HG03025 (cell line): ENCODE data around the gene ATP2A3.

Experiments
- ATAC-seq: cut with Tn5 transposase; IDR thresholded peaks from one replicate; pipeline ENCODE4 v1.9.1; 2021; ENCODE audit warnings: mild to moderate bottlenecking, moderate library complexity; ENCODE audit not compliant: unreplicated experiment, low FRiP score

ATP2A3 gene

DNA sequence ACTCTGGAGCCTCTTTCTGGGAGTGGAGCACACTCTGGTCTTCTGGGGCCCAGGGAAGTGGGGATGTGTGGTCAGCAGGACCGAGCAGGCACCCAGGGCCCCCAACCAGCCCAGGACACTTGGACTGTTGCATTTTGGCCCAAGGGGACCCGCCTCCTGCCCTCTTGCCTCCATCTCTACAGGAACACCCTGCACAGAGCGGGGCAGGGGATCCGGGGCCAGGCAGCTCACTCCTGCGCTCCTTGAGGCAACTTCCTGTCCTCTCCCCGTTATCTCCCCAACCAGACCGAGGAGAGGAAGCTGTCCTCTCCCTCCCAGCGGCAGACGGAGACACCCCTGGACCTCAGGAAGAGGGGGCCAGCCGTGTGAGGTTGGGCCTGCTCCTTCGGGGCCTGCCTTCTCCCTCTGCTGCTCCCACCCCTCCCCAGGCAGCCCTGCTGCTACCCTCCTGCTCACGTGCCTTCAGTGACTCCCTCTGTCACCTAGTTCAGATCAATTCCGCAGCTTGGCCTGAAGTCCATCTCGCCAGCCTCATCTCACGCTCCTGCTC lies 10.0 kb upstream of the ATP2A3 start:
- no peak for ATAC-seq

DNA sequence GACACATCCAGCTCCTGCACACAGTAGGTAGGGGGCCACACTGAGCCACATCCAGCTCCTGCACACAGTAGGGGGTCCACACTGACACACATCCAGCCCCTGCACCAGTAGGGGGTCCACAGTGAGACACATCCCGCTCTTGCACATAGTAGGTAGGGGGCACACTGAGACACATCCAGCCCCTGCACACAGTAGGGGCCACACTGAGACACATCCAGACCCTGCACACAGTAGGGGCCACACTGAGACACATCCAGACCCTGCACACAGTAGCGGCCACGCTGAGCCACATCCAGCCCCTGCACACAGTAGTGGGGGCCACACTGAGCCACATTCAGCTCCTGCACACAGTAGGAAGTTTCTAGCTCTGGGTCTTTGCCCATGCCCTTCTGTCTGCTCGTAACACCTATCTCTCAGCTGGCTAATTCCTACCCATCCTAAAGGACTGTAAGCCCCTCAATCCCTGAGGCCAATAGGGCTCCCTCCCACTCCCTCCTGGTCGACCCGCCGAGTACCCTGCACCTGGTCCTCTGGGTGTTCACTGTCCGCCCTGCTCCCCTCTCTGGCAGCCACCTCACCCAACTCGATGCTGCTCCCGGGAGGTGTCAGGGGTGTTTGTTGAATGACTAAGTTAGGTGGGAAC lies 9.4 kb upstream of the ATP2A3 start:
- no peak for ATAC-seq

- no peak for ATAC-seq
These were observed 8.7 kb upstream of the ATP2A3 start for GRCh38 chr17:3972931-3973330.

- no peak for ATAC-seq
These were observed 8.1 kb upstream of the ATP2A3 start for GRCh38 chr17:3972281-3972731.

GRCh38 chr17:3970668-3971067 lies 6.4 kb upstream of the ATP2A3 start:
- no peak for ATAC-seq

DNA sequence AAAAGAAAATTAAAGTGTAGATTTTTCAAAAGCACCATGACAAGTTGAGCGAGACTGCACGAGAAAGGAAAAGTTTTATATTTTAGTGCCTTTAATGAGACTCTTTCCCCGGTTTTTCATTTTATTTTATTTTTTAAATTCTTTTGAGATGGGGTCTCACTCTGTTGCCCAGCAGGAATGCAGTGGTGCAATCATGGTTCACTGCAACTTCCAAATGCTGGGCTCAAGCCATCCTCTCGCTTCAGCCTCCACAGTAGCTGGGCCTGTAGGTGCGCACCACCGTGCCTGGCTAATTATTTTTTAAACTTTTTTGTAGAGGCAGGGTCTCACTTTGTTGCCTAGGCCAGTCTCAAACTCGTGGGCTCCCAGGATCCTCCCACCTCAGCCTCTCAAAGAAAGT lies 5.7 kb upstream of the ATP2A3 start:
- no peak for ATAC-seq

GRCh38 chr17:3968886-3969524 lies 4.8 kb upstream of the ATP2A3 start:
- ATAC-seq: no peak

- no peak for ATAC-seq
These were observed 3.8 kb upstream of the ATP2A3 start for GRCh38 chr17:3968015-3968414.

GRCh38 chr17:3966720-3967363 lies 2.6 kb upstream of the ATP2A3 start:
- no peak for ATAC-seq

- no peak for ATAC-seq
These were observed 1.0 kb upstream of the ATP2A3 start for GRCh38 chr17:3965118-3965800.

- ATAC-seq: peak; percentile 14
These were observed 718 bp downstream of the ATP2A3 start for GRCh38 chr17:3963237-3964201.

DNA sequence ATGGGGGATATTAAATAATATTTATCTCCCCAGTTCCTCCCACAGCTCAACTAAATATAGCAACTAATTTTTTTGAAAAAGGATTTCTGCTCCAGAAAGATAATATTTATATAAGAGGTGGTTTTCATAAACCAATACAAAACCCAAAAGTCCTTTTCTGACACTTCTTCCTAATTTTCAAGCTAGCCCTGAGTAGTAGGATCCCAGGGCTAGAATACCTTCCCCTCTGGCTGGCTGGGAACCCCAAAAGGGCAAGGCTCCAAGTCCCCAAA lies 1.3 kb downstream of the ATP2A3 start:
- ATAC-seq: no peak

DNA sequence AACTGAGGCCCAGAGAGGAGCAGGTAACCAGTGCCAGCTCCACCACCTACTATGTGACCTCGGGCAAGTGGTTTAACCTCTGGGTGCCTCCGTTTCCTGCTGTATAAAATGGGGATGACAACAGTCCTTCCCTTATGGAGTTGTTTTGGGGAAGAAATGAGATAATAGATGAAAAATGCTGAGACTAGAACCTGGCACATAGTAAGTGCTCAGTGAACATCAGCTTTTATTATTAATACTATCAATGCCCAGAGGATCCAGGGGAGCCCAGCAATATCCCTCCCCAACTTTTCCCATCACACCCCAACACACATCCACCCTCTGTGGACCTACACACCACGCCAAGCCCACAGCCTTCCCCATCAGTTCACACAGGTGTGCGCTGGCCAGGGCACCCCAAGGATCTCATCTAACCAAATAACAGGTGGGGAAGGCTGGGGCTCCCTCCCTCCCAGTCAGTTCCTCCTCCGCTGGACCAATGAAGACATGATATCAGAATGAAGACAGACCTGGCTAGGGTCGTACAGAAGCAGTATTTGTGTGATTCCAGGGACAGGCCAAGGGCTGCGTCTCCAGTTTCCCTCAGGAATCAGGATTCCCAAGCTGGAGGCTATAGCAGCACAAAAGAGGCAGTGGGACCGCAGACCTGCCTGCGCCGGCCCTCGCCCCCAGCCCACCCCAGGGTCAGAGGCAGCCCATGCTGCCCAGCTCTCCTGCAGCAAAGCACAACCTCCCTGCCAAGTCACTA lies 1.8 kb downstream of the ATP2A3 start:
- ATAC-seq: no peak

DNA sequence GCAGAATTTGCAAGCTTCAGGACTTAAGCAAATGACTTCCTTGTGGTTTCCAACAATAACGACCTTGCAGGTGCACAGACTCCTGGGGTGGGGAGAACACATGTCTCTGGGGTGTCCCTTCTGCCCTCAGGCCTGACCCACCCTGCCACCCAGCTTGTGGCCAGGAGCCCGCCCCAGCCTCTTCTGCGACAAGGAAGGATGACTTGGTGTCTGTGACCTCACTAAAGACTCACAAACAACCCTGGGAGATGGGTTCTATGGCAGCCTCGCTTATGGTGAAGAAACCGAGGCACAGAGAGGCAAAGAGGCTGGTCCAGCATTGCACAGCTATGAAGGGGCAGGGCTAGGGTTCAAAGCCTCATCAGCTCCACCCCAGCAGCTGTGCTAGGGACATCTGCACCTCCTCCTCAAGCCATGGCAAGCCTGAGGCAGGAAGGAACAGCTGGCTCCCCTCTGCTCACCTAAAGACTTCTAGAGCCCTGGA lies 2.6 kb downstream of the ATP2A3 start:
- ATAC-seq: no peak

GRCh38 chr17:3960764-3961163 lies 3.5 kb downstream of the ATP2A3 start:
- no peak for ATAC-seq

DNA sequence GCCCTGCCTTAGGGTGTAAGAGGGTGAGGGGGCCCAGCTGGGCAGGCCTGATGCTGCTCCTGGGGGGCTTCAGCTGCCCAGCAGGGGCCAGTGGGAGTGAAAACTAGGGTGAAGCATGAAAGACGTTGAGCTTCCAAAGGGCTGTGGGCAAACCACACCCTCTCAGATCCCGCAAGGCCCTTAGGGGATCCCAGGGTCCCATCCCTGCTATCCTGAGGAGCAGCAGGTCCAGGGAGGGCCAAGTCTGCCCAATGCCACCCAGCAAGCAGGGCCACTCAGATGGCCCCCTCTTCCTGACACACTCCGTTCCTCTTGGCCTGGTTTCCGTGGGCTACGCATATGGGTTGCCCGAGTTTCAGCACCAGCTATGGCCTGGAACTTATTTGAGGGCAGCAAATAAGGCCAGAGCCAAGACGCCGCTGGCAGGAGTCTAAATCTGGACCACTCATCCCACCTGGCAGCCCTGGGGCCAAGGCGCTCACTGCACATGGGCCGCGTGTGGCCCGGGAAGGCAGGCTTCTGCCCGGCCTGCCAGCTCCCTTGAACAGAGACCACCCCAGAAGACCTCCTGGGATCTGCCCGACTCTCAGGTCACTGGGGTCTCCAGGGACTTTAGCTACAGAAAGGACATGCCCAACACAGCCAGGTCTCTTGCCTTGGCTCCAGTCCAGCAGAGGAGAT lies 4.2 kb downstream of the ATP2A3 start:
- no peak for ATAC-seq

DNA sequence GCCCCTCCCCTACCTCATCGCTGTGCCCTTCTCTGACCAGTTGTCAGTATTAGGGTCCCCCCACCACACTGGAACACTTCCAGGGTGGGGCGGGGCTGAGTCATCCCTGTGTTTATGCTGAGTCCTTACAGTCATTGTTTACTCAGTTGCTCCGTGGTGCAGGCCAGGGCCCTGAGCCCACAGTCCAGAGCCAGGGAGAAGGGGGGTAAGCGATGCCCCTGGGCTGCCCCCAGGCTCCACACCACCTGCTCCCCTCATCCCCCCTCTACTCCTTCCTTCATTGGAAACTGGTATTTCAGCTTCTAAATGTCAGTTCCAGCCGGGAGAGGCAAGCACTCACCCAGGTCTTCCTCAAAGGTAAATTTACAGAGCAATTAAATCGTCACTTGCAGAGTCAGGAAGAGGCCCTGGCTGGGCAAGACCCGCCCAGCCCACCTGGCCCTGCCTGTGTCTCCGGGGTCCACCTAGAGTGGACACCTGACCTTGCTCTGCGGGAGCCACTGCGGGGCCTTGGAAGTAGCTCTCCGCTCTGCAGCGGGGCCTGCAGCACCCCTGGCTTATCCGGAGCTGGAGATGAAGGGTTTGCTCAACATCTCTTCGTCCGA lies 4.8 kb downstream of the ATP2A3 start:
- ATAC-seq: no peak
